Endodermal cell (in vitro differentiated cells): ENCODE results near the gene POMT1. TPM values are rescaled to one million over a fixed set of nuclear protein-coding genes. Genes with fewer than 3 reads are reported as not detected.

Experiments
- DNase-seq: peaks from one replicate; pipeline ENCODE4 v3.0.0-alpha.2; 2017
- H3K27ac ChIP-seq: 2 replicates; pipeline ENCODE4 v1.5.1; 2013; ENCODE audit warnings: mild to moderate bottlenecking, low read depth, low read length, moderate library complexity
- H3K27me3 ChIP-seq: 2 replicates; pipeline ENCODE4 v1.6.1; 2013; ENCODE audit warnings: mild to moderate bottlenecking, low read length, moderate library complexity; ENCODE audit not compliant: insufficient read depth, control insufficient read depth, poor library complexity, severe bottlenecking
- H3K36me3 ChIP-seq: 2 replicates; pipeline ENCODE4 v1.7.0; 2013; ENCODE audit warnings: mild to moderate bottlenecking, low read length, moderate library complexity; ENCODE audit not compliant: control insufficient read depth, insufficient read depth
- H3K4me1 ChIP-seq: one replicate; pipeline ENCODE4 v1.7.0; 2013; ENCODE audit warnings: low read length; ENCODE audit not compliant: control insufficient read depth, insufficient read depth
- H3K4me3 ChIP-seq: 2 replicates; pipeline ENCODE4 v1.5.1; 2013; ENCODE audit warnings: mild to moderate bottlenecking, low read length, moderate library complexity
- H3K9ac ChIP-seq: 2 replicates; pipeline ENCODE4 v1.6.1; 2013; ENCODE audit warnings: mild to moderate bottlenecking, low read length, moderate library complexity; ENCODE audit not compliant: poor library complexity, severe bottlenecking; ENCODE audit errors: extremely low read depth
- H3K9me3 ChIP-seq: 2 replicates; pipeline ENCODE4 v1.6.1; 2013; ENCODE audit warnings: mild to moderate bottlenecking, low read length, moderate library complexity; ENCODE audit not compliant: control insufficient read depth
- H3K27ac Mint-ChIP-seq: 2 replicates; pipeline ENCODE4 v1.8.0; 2020; ENCODE audit warnings: mixed read lengths
- H3K27me3 Mint-ChIP-seq: 2 replicates; pipeline ENCODE4 v1.8.0; 2021; ENCODE audit warnings: mild to moderate bottlenecking, mixed read lengths; ENCODE audit not compliant: insufficient read depth
- H3K36me3 Mint-ChIP-seq: 2 replicates; pipeline ENCODE4 v1.8.0; 2020; ENCODE audit warnings: low read depth, mixed read lengths
- H3K4me1 Mint-ChIP-seq: 2 replicates; pipeline ENCODE4 v1.8.0; 2020; ENCODE audit warnings: mixed read lengths
- H3K4me3 Mint-ChIP-seq: 2 replicates; pipeline ENCODE4 v1.8.0; 2020; ENCODE audit warnings: mild to moderate bottlenecking, moderate library complexity, mixed read lengths
- H3K9me3 Mint-ChIP-seq: 2 replicates; pipeline ENCODE4 v1.8.0; 2020; ENCODE audit warnings: mild to moderate bottlenecking, mixed read lengths
- CTCF ChIP-seq: fragments of 200-600 bp; sonication (generic); conservative IDR thresholded peaks from 2 replicates; pipeline ENCODE4 v1.5.0; 2021; ENCODE audit warnings: antibody characterized with exemption, mild to moderate bottlenecking
- WGBS, 2 experiments: methylation state at CpG; one replicate each; pipeline versions ENCODE4 v1.1.5 to v1.1.7; 2013; ENCODE audit warnings: missing lambda C conversion rate in 2 of 2, mixed read lengths in 1 of 2; ENCODE audit not compliant: insufficient coverage in 1 of 2, insufficient read length in 1 of 2; 5-methylcytosine and 5-hydroxymethylcytosine counted together
- total RNA-seq, 2 donors: library from RNA; stranded (reverse); fragmentation: NEBNext Ultra II Directional in 1 of 2; extraction: Animal tissue kit (Norgen Biotek cat#: 25700) in 1 of 2; gene quantifications; 2 replicates in 1 of 2; 3 replicates in 1 of 2; pipeline ENCODE4 v1.2.1, GENCODE V29; 2021

Gene POMT1
- total RNA-seq, 2 donors from 2014 or later: 42.3 to 53.8 TPM

- Histone ChIP-seq H3K36me3 (peaks cover 80% of the 10 kb centered on the region), H3K9ac (no peak overlapping the region), H3K4me1 (no peaks in the 10 kb centered on the region), H3K27me3 (no peaks in the 10 kb centered on the region), H3K27ac (no peak overlapping the region), H3K9me3 (peaks cover 15% of the 10 kb centered on the region), H3K4me3 (no peak overlapping the region)
- 93 to 95% methylated on average over 14 to 20 of the region's 20 CpGs for WGBS, 2 experiments
- Mint-ChIP-seq H3K4me3 (no peak overlapping the region), H3K27ac (no peak overlapping the region), H3K4me1 (no peaks in the 10 kb centered on the region), H3K27me3 (no peaks in the 10 kb centered on the region), H3K9me3 (no peaks in the 10 kb centered on the region), H3K36me3 (peaks cover 53% of the 10 kb centered on the region)
- no peak for DNase-seq
- TF ChIP-seq CTCF: no peak
Observed at GRCh38 chr9:131518553-131518952, 15.8 kb downstream of the POMT1 start.

GRCh38 chr9:131520503-131520902, 17.8 kb downstream of the POMT1 start:
- Mint-ChIP-seq H3K27me3 (no peaks in the 10 kb centered on the region), H3K27ac (no peak overlapping the region), H3K9me3 (no peaks in the 10 kb centered on the region), H3K36me3 (peaks cover 60% of the 10 kb centered on the region), H3K4me3 (no peak overlapping the region), H3K4me1 (no peaks in the 10 kb centered on the region)
- Histone ChIP-seq H3K4me3 (no peak overlapping the region), H3K27me3 (no peaks in the 10 kb centered on the region), H3K36me3 (peaks cover 69% of the 10 kb centered on the region), H3K9me3 (peaks cover 12% of the 10 kb centered on the region), H3K4me1 (no peaks in the 10 kb centered on the region), H3K27ac (no peak overlapping the region), H3K9ac (no peak overlapping the region)
- no peak for DNase-seq
- no peak for TF ChIP-seq CTCF
- WGBS, 2 experiments: 84 to 89% methylated on average over 9 to 16 of the region's 16 CpGs

- peaks cover 67% of the 10 kb centered on the region for H3K36me3 Mint-ChIP-seq
- Histone ChIP-seq H3K4me3 (no peak overlapping the region), H3K27ac (no peak overlapping the region), H3K9ac (no peak overlapping the region), H3K4me1 (no peaks in the 10 kb centered on the region), H3K36me3 (peaks cover 65% of the 10 kb centered on the region), H3K27me3 (no peaks in the 10 kb centered on the region), H3K9me3 (peaks cover 5% of the 10 kb centered on the region)
- H3K27me3 Mint-ChIP-seq: no peaks in the 10 kb centered on the region
- no peak for DNase-seq
- H3K9me3 Mint-ChIP-seq: no peaks in the 10 kb centered on the region
- WGBS, 2 experiments: 89 to 92% methylated on average over 7 to 10 of the region's 10 CpGs
- TF ChIP-seq CTCF: no peak
- no peaks in the 10 kb centered on the region for H3K4me1 Mint-ChIP-seq
- H3K4me3 Mint-ChIP-seq: no peak overlapping the region
- no peak overlapping the region for H3K27ac Mint-ChIP-seq
Observed at GRCh38 chr9:131521203-131521602, 18.5 kb downstream of the POMT1 start.
